ENCODE measurements around the gene USP2. TPM values are rescaled to one million over a fixed set of nuclear protein-coding genes. Genes with fewer than 3 reads are reported as not detected.

The USP2 gene
- total and polyA plus RNA-seq, 7 donors, result 49.0 to 210 (median 76.4) TPM

GRCh38 chr11:119400860-119401259 lies 19.4 kb upstream of the USP2 start:
- H3K36me3 ChIP-seq (ENCODE audit: insufficient read depth in 1 of 2, low read depth in 1 of 2), result no peaks in the 10 kb centered on the region
- peaks cover 2 to 4% (median 2%) of the 10 kb centered on the region in 3 donors for H3K27me3 ChIP-seq (ENCODE audit: insufficient read depth in 3 of 3, low read length in 2 of 3)
- DNase-seq, result no peak
- H3K4me3 ChIP-seq, result no peak overlapping the region
- H3K27ac ChIP-seq, result no peak overlapping the region
- no peaks in the 10 kb centered on the region for H3K4me1 ChIP-seq
- intact Hi-C loops (cut with DNase I), result no loop called here
- no peak for ATAC-seq
- H3K9me3 ChIP-seq, result peaks cover 17% of the 10 kb centered on the region
- TF ChIP-seq CTCF (IDR thresholded peaks at IDR 0.05), result no peak

DNA sequence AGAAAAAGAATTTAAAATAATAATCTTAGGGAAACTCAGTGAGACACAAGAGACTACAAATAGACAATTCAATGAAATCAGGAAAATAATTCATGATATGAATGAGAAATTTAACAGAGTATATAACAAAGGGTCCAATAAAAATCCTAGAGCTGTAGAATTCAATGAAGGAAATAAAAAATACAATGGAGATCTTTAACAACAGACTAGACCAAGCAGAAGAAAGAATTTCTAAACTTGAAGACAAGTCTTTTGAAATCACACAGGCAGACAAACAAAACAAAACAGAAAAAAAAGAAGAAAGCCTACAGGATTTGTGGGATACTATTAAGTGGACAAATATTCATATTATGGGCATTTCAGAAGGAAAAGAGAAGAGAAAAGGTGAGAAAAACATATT lies 16.2 kb upstream of the USP2 start:
- intact Hi-C loops (cut with DNase I), result no loop called here
- no peak for ATAC-seq
- no peak for TF ChIP-seq CTCF (IDR thresholded peaks at IDR 0.05)
- Histone ChIP-seq H3K4me3 (no peak overlapping the region), H3K9me3 (peaks cover 17% of the 10 kb centered on the region), H3K27me3 (ENCODE audit: insufficient read depth in 3 of 3, low read length in 2 of 3) (peaks cover 0 to 2% (median 2%) of the 10 kb centered on the region in 3 donors), H3K27ac (no peak overlapping the region), H3K36me3 (ENCODE audit: insufficient read depth in 1 of 2, low read depth in 1 of 2) (no peaks in the 10 kb centered on the region), H3K4me1 (no peaks in the 10 kb centered on the region)
- no peak for DNase-seq

GRCh38 chr11:119396835-119397234 lies 15.3 kb upstream of the USP2 start:
- WGBS, 3 donors, result 96 to 100% (median 100%) methylated on average over 1 of the region's 1 CpG
- ATAC-seq, result no peak
- H3K4me3 ChIP-seq, result no peak overlapping the region
- intact Hi-C loops (cut with DNase I), result no loop called here
- H3K4me1 ChIP-seq, result no peaks in the 10 kb centered on the region
- peaks cover 17% of the 10 kb centered on the region for H3K9me3 ChIP-seq
- H3K27me3 ChIP-seq (ENCODE audit: insufficient read depth in 3 of 3, low read length in 2 of 3), result peaks cover 0 to 2% (median 2%) of the 10 kb centered on the region in 3 donors
- no peaks in the 10 kb centered on the region for H3K36me3 ChIP-seq (ENCODE audit: insufficient read depth in 1 of 2, low read depth in 1 of 2)
- no peak overlapping the region for H3K27ac ChIP-seq
- no peak for DNase-seq
- no peak for TF ChIP-seq CTCF (IDR thresholded peaks at IDR 0.05)

DNA sequence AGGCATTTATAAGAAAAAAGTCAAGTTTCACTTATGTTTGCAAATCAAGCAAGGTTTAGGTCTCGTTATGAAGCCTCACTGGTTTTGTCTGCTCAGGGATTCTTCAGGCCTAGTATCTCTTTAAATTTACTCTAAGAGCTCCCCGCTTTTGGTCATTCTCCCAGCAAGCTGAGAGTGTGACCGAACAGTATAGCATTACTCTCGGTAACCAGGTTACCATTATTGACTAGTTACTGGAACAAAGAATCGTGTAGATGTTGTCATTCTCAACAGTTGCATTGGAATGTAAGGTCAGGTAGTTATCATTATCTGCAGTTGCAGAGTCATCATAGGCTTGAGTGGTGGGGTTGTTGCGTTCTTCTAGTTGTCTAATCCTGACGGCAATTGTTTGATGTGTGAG lies 9.8 kb upstream of the USP2 start:
- no peak overlapping the region for H3K4me3 ChIP-seq
- DNase-seq (no peak), ATAC-seq (no peak)
- H3K4me1 ChIP-seq, result no peaks in the 10 kb centered on the region
- H3K9me3 ChIP-seq, result no peaks in the 10 kb centered on the region
- intact Hi-C loops (cut with DNase I), result no loop called here
- TF ChIP-seq CTCF (IDR thresholded peaks at IDR 0.05), result no peak
- H3K27ac ChIP-seq, result no peak overlapping the region
- no peaks in the 10 kb centered on the region for H3K36me3 ChIP-seq (ENCODE audit: insufficient read depth in 1 of 2, low read depth in 1 of 2)
- H3K27me3 ChIP-seq (ENCODE audit: insufficient read depth in 3 of 3, low read length in 2 of 3), result no peaks in the 10 kb centered on the region
- 86 to 88% (median 87%) methylated on average over 7 of the region's 7 CpGs for WGBS, 3 donors

- no peaks in the 10 kb centered on the region for H3K36me3 ChIP-seq (ENCODE audit: insufficient read depth in 1 of 2, low read depth in 1 of 2)
- WGBS, 3 donors, result 77 to 82% (median 79%) methylated on average over 5 of the region's 5 CpGs
- intact Hi-C loops (cut with DNase I), result loop anchor here in 1 of 2 donors (10.0 kb wide), 1 partner anchor 85 kb away; no protein-coding TSS in a partner anchor
- H3K4me1 ChIP-seq, result no peaks in the 10 kb centered on the region
- H3K4me3 ChIP-seq, result no peak overlapping the region
- H3K9me3 ChIP-seq, result no peaks in the 10 kb centered on the region
- ATAC-seq, result no peak
- H3K27ac ChIP-seq, result no peak overlapping the region
- H3K27me3 ChIP-seq (ENCODE audit: insufficient read depth in 3 of 3, low read length in 2 of 3), result no peaks in the 10 kb centered on the region
- no peak for DNase-seq
- peak; percentile 10 for TF ChIP-seq CTCF (IDR thresholded peaks at IDR 0.05)
Measured at GRCh38 chr11:119389611-119390254, 8.2 kb upstream of the USP2 start.
